GM18520 (cell line): ENCODE results near the gene CEP170B.
"Not testable (repeated sequence)": the region's sequence is repeated elsewhere in the genome, so short reads cannot be mapped to it uniquely, and the experiment has no call there.

Experiments
- ATAC-seq: cut with Tn5 transposase; IDR thresholded peaks from one replicate; pipeline ENCODE4 v1.9.1; 2021; ENCODE audit not compliant: unreplicated experiment

The CEP170B gene

DNA sequence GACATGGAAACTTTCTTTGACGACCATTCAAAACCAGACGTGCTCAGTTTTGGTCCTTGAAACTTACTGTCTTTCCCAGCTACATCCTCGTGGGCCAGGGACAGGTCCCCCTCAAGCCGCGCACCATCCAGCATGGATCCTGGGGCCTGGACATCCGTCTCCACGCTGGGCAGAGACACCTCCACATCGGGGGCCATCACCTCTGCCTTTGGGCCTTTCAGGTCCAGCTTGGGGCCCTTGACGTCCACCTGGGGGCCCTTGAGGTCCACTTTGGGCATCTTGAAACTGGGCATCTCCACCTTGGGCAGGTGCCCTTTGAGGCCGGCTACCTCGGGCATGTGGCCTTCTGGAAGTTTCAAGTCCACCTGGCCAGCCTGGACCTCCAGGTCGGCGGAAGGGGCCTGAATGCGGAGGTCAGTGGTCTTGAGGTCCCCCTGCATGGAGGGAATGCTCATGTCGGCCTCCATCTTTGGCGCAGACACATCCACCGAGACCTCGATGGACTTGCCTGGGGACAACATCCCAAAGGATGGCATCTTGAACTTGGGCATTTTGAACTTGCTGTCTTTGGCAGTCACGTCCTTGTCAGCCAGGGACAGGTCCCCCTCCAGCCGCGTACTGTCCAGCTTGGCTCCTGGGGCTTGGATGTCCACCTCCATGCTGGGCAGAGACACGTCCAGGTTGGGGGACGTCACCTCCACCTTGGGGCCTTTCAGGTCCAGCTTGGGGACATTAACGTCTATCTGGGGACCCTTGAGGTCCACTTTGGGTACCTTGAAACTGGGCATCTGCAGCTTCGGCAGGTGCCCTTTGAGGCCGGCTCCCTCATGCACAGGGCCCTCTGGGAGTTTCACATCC is 76.7 kb downstream of the CEP170B start:
- no peak for ATAC-seq

DNA sequence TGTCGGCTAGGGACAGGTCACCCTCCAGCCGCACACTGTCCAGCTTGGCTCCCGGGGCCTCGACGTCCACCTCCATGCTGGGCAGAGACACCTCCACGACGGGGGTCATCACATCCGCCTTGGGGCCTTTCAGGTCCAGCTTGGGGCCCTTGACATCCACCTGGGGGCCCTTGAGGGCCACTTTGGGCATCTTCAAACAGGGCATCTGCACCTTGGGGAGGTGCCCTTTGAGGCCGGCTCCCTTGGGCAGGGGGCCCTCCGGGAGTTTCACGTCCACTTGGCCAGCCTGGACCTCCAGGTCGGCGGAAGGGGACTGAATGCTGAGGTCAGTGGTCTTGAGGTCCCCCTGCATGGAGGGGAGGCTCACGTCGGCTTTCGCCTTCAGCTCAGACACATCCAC is 77.5 kb downstream of the CEP170B start:
- ATAC-seq, result no peak

DNA sequence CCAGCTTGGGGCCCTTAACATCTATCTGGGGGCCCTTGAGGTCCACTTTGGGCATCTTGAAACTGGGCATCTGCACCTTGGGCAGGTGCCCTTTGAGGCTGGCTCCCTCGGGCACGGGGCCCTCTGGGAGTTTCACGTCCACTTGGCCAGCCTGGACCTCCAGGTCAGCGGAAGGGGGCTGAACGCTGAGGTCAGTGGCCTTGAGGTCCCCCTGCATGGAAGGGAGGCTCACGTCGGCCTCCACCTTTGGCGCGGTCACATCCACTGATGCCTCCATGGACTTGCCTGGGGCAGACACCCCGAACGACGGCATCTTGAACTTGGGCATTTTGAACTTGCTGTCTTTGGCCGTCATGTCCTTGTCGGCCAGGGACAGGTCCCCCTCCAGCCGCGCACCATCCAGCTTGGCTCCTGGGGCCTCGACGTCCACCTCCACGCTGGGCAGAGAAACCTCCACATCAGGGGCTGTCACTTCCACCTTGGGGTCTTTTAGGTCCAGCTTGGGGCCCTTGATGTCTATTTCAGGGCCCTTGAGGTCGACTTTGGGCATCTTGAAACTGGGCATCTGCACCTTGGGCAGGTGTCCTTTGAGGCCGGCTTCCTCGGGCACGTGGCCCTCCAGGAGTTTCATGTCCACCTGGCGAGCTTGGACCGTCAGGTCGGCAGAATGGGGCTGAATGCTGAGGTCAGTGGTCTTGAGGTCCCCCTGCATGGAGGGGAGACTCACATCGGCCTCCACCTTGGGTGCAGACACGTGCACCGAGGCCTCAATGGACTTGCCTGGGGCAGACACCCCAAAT is 78.3 kb downstream of the CEP170B start:
- not testable (repeated sequence) for ATAC-seq

DNA sequence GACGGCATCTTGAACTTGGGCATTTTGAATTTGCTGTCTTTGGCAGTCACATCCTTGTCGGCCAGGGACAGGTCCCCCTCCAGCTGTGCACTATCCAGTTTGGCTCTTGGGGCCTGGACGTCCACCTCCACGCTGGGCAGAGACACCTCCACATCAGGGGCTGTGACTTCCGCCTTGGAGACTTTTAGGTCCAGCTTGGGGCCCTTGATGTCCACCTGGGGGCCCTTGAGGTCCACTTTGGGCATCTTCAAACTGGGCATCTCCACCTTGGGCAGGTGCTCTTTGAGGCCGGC is 78.9 kb downstream of the CEP170B start:
- not testable (repeated sequence) for ATAC-seq

DNA sequence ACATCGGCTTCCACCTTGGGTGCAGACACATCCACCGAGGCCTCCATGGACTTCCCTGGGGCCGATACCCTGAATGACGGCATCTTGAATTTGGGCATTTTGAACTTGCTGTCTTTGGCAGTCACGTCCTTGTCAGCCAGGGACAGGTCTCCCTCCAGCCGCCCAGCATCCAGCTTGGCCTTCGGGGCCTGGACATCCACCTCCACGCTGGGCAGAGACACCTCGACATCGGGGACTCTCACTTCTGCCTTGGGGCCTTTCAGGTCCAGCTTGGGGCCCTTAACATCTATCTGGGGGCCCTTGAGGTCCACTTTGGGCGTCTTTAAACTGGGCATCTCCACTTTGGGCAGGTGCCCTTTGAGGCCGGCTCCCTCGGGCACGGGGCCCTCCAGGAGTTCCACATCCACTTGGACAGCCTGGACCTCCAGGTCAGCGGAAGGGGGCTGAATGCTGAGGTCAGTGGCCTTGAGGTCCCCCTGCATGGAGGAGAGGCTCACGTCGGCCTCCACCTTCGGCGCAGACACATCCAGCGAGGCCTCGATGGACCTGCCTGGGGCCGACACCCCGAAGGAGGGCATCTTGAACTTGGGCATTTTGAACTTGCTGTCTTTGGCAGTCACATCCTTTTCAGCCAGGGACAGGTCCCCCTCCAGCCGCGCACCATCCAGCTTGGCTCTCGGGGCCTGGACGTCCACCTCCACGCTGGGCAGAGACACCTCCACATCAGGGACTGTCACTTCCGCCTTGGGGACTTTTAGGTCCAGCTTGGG is 79.6 kb downstream of the CEP170B start:
- not testable (repeated sequence) for ATAC-seq

DNA sequence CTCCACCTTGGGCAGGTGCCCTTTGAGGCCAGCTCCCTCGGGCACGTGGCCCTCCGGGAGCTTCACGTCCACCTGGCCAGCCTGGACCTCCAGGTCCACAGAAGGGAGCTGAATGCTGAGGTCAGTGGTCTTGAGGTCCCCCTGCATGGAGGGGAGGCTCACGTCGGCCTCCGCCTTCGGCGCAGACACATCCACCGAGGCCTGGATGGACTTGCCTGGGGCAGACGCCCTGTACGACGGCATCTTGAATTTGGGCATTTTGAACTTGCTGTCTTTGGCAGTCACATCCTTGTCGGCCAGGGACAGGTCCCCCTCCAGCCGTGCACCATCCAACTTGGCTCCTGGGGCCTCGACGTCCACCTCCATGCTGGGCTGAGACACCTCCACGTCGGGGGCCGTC is 80.2 kb downstream of the CEP170B start:
- not testable (repeated sequence) for ATAC-seq
